ENCODE data around the gene CHCHD6. TPM values are rescaled to one million over a fixed set of nuclear protein-coding genes. Genes with fewer than 3 reads are reported as not detected.

CHCHD6 gene
- total RNA-seq, 1 donor from 2014 or later: 13.1 TPM

DNA sequence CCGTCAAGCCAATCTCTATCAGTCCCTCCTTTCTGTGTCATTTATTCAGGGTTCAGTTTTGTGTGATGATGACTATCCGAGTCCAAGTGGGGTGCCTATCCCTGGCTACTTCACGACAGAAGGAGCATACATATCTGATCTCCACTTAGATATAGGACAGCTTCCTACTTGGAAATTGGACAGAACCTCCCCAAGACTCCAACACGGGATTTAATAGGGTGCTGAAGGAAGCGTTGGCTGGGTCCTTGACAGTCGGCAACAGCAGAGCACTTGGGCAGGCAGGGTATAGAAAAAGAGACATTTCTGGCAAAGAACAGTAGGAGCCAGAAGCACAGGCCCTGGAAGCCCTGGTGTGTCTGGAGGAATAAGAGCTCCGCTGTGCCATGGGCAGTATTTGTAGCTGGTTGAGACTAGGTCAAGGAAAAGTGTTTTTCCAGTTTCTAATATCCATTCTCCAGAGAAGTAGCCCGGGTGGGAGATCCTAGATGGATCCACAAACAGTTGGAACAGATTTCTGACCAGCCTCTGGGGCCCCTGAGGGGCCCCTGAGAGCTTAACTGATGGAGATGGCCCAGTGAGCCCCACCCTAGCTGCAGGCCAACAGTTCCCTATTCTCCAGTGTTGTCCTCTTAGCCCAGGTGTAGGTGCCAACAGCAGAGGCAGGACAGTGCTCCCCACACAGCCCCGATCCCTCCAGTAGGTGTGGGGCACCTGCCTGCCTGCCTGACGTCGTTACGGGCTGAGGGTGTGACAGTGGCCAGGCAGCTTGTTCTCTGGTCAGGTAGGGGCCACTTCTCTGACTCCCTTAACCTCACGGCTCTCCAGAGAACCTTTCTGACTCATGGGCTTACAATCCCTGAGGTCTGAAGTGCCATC, 130.8 kb downstream of the CHCHD6 start:
- Mint-ChIP-seq H3K27me3 (ENCODE audit: unreplicated experiment) (no peaks in the 10 kb centered on the region), H3K4me3 (ENCODE audit: unreplicated experiment) (no peak overlapping the region), H3K36me3 (ENCODE audit: unreplicated experiment) (no peaks in the 10 kb centered on the region), H3K4me1 (ENCODE audit: unreplicated experiment) (no peaks in the 10 kb centered on the region), H3K27ac (ENCODE audit: unreplicated experiment) (no peak overlapping the region), H3K9me3 (ENCODE audit: unreplicated experiment) (no peaks in the 10 kb centered on the region)
- TF ChIP-seq, protein P1, sequence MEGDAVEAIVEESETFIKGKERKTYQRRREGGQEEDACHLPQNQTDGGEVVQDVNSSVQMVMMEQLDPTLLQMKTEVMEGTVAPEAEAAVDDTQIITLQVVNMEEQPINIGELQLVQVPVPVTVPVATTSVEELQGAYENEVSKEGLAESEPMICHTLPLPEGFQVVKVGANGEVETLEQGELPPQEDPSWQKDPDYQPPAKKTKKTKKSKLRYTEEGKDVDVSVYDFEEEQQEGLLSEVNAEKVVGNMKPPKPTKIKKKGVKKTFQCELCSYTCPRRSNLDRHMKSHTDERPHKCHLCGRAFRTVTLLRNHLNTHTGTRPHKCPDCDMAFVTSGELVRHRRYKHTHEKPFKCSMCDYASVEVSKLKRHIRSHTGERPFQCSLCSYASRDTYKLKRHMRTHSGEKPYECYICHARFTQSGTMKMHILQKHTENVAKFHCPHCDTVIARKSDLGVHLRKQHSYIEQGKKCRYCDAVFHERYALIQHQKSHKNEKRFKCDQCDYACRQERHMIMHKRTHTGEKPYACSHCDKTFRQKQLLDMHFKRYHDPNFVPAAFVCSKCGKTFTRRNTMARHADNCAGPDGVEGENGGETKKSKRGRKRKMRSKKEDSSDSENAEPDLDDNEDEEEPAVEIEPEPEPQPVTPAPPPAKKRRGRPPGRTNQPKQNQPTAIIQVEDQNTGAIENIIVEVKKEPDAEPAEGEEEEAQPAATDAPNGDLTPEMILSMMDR (IDR thresholded peaks at IDR 0.05): no peak
- DNase-seq (ENCODE audit: extremely low spot score, unreplicated experiment): peak; percentile 51

DNA sequence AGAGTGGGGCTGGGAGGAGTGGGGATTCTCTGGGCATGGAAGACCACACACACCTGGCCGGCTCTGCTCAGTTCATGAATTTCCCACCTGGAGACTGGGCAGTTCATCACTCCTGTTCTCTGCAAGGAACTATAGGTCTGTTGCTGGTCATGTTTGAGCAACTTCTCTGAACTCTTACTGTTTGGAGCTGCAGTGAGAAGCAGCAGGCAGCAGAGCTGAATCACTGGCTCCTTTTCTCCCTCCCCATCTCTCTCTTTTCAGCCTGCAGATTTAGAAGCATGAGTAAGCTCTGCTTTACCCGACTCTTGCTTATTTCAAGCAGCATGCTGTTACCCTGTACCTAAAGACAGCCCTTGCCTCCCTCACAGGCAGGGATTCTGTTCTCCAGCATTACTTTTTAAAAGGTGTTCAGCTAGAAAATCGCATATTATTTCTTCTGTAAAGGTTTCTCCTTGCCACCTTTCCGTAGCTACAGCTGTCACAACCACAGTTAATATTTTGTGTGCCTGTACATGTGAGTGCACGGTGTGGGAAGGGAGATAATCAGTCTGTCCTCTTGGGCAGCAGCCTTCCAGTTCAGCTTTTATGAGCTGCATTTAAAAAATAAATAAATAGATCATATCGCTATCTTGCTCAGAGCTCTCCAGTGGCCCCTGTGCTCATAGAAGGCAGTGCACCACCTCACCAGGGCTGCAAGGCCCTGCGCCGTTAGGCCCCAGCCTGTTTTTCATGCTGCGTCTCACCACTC, 131.6 kb downstream of the CHCHD6 start:
- no peak overlapping the region for H3K4me3 Mint-ChIP-seq (ENCODE audit: unreplicated experiment)
- no peaks in the 10 kb centered on the region for H3K36me3 Mint-ChIP-seq (ENCODE audit: unreplicated experiment)
- peak; percentile 62 for DNase-seq (ENCODE audit: extremely low spot score, unreplicated experiment)
- no peak overlapping the region for H3K27ac Mint-ChIP-seq (ENCODE audit: unreplicated experiment)
- H3K27me3 Mint-ChIP-seq (ENCODE audit: unreplicated experiment): no peaks in the 10 kb centered on the region
- H3K4me1 Mint-ChIP-seq (ENCODE audit: unreplicated experiment): no peaks in the 10 kb centered on the region
- no peaks in the 10 kb centered on the region for H3K9me3 Mint-ChIP-seq (ENCODE audit: unreplicated experiment)
- TF ChIP-seq, protein P1 (IDR thresholded peaks at IDR 0.05): no peak

DNA sequence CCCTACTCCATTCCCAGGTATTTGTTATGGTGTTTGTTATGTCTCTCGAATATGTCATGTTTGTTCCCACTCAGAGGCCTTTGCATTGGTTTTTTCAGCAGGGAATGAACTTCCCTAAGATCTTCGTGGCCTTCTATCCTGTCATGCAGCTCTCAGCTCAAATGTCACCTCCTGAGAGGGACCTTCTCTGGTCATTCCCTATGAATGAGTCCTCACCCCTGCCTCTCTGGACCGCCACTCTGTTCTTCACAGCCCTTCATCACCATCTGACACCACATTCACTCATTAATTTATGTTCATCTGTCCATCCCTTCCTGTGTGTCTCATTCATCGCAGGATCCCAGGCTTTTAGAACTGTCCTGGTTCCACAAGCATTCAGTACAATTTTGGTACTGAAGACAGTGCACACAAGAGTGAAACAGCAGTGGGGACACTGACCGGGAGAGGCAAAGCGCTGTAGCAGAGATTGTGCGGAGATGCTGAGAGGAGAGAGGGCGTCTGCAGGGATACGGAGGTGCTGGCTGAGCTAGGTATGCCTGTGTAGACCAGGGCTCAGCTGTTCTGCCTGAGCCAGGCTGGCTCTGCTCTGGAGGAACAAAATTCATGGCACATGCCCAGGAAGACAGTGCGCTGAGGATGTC, 132.3 kb downstream of the CHCHD6 start:
- Mint-ChIP-seq H3K27ac (ENCODE audit: unreplicated experiment) (no peak overlapping the region), H3K36me3 (ENCODE audit: unreplicated experiment) (no peaks in the 10 kb centered on the region), H3K27me3 (ENCODE audit: unreplicated experiment) (no peaks in the 10 kb centered on the region), H3K9me3 (ENCODE audit: unreplicated experiment) (no peaks in the 10 kb centered on the region), H3K4me1 (ENCODE audit: unreplicated experiment) (no peaks in the 10 kb centered on the region), H3K4me3 (ENCODE audit: unreplicated experiment) (no peak overlapping the region)
- TF ChIP-seq, protein P1 (IDR thresholded peaks at IDR 0.05): no peak
- DNase-seq (ENCODE audit: extremely low spot score, unreplicated experiment): peak; percentile 48

DNA sequence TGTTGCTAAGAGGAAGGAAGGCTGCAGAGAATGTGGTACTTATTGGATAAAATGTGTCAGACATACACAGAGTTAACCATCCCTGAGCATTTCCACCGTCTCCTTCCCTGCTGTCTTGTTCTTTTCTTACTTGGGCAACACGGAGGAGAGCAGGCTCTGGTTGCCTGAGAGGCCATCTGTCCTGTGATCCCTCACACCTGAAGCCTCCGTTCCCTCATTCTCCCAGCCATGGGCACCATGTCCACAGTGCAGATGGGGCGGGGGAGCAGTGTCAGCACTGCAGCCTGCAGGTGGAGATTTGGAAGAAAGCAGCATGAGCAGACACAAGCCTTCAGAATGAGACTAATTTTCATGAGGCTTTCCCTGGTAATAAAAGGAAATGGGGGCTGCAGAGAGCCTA, 133.7 kb downstream of the CHCHD6 start:
- H3K9me3 Mint-ChIP-seq (ENCODE audit: unreplicated experiment): no peaks in the 10 kb centered on the region
- peak; percentile 63 for DNase-seq (ENCODE audit: extremely low spot score, unreplicated experiment)
- H3K27me3 Mint-ChIP-seq (ENCODE audit: unreplicated experiment): no peaks in the 10 kb centered on the region
- H3K36me3 Mint-ChIP-seq (ENCODE audit: unreplicated experiment): no peaks in the 10 kb centered on the region
- H3K4me1 Mint-ChIP-seq (ENCODE audit: unreplicated experiment): peaks cover 2% of the 10 kb centered on the region
- TF ChIP-seq, protein P1 (IDR thresholded peaks at IDR 0.05): no peak
- H3K4me3 Mint-ChIP-seq (ENCODE audit: unreplicated experiment): no peak overlapping the region
- no peak overlapping the region for H3K27ac Mint-ChIP-seq (ENCODE audit: unreplicated experiment)
